Pancreas (tissue), 10 donors: ENCODE measurements around the gene LRRC46. TPM values are rescaled to one million over a fixed set of nuclear protein-coding genes. Genes with fewer than 3 reads are reported as not detected.

ENCODE experiments used
- ATAC-seq, 4 donors: fragments of 200-7000 bp; cut with Tn5 transposase; one replicate each; pipeline versions ENCODE4 v1.8.0 to v1.9.1; 2020; ENCODE audit warnings: mild to moderate bottlenecking in 4 of 4, moderate library complexity in 4 of 4
- DNase-seq, 6 donors: peaks; one replicate each; pipeline ENCODE4 v3.0.0-alpha.2; 2020
- FAIRE-seq: peaks from 2 replicates; lab custom pipeline; 2012; peaks lifted over from hg19 to GRCh38; lab: Jason Lieb, UNC
- H3K27ac ChIP-seq, 4 donors: fragments of 200-600 bp; sonication (generic); 1 replicate in 3 of 4; 2 replicates in 1 of 4; pipeline versions ENCODE4 v1.5.0 to v1.8.0; 2020
- H3K27me3 ChIP-seq, 4 donors: fragments of 200-600 bp; one replicate each; pipeline ENCODE4 v1.8.0; 2021
- H3K36me3 ChIP-seq, 3 donors: fragments of 200-600 bp; sonication (generic) in 1 of 3; one replicate each; pipeline versions ENCODE4 v1.5.0 to v1.8.0; 2020 to 2021
- H3K4me1 ChIP-seq, 3 donors: fragments of 200-600 bp; one replicate each; pipeline ENCODE4 v1.8.0; 2021
- H3K4me3 ChIP-seq, 4 donors: fragments of 200-600 bp; sonication (generic) in 2 of 4; one replicate each; pipeline versions ENCODE4 v1.5.0 to v1.8.0; 2020 to 2021
- H3K9me3 ChIP-seq, 4 donors: fragments of 200-600 bp; one replicate each; pipeline ENCODE4 v1.8.0; 2021
- WGBS, 2 donors: extraction: QIAGEN DNeasy Blood & Tissue Kit; methylation state at CpG; one replicate each; pipeline ENCODE4 v1.1.7; 2013; 5-methylcytosine and 5-hydroxymethylcytosine counted together
- intact Hi-C, 3 donors: fragments of 100-400 bp; cut with DNase I; formaldehyde crosslinking; loops; one replicate each; pipeline versions ENCODE4 v1.11.1 to v1.14.2; 2022
- polyA plus RNA-seq, 2 donors: library from polyadenylated mRNA; stranded (reverse); fragments of 200-250 nt; gene quantifications; one replicate each; pipeline ENCODE4 v1.2.3, GENCODE V29; 2013
- total RNA-seq, 6 donors: library from RNA; stranded (reverse); fragmentation: NEBNext Ultra II Directional in 4 of 6; extraction: Animal tissue kit (Norgen Biotek cat#: 25700) in 4 of 6; gene quantifications; one replicate each; pipeline versions ENCODE4 v1.2.1 to v1.2.4, GENCODE V29; 2021 to 2023
- TF ChIP-seq, protein P1 (sequence below), 4 donors: fragments of 200-600 bp; sonication (generic) in 3 of 4; IDR thresholded peaks; one replicate each; pipeline versions ENCODE4 v1.5.0 to v1.8.0; 2021; ENCODE audit warnings: antibody characterized with exemption in 4 of 4
- donor health status: healthy with polysubstance abuse.
- donor health status: DM: no; HTN: no; CAD: no; lungs with moderate emphysema.
- donor health status: DM: no; HTN: no; CAD: no.
- donor health status: control.
- donor health status: control.
- donor health status: Bipolar disorder and iron deficiency.
- donor health status: DM: yes; HTN: yes; CAD: no.
- donor health status: DM: no; HTN: no; CAD: no.
- donor health status: DM: no; HTN: no; CAD: no.
- donor health status: DM: yes; HTN: yes; CAD: no.

LRRC46 gene
- total and polyA plus RNA-seq, 8 donors = 0.14 to 1.8 (median 0.47) TPM

DNA sequence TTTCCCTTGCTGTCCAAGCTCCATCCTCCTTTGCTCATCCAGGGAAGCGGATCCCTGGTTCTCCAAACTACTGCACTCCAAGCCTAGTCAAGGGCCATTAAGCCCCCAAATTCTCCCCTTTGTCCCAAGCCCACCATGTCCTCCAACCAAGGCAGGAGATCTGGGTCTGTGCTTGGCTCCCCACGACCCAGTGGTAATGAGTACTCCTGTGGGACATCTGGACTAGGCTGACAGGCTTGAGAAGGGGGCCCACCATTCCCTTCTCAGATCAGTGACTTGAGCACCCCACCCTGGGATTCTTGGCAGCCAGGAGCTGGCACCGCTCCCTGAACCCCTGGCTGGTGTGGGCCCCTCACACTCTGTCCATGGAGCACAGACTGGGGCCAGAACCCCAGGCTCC is 27.0 kb upstream of the LRRC46 start:
- WGBS, 2 donors = 73 to 83% methylated on average over 3 of the region's 3 CpGs
- TF ChIP-seq, protein P1, sequence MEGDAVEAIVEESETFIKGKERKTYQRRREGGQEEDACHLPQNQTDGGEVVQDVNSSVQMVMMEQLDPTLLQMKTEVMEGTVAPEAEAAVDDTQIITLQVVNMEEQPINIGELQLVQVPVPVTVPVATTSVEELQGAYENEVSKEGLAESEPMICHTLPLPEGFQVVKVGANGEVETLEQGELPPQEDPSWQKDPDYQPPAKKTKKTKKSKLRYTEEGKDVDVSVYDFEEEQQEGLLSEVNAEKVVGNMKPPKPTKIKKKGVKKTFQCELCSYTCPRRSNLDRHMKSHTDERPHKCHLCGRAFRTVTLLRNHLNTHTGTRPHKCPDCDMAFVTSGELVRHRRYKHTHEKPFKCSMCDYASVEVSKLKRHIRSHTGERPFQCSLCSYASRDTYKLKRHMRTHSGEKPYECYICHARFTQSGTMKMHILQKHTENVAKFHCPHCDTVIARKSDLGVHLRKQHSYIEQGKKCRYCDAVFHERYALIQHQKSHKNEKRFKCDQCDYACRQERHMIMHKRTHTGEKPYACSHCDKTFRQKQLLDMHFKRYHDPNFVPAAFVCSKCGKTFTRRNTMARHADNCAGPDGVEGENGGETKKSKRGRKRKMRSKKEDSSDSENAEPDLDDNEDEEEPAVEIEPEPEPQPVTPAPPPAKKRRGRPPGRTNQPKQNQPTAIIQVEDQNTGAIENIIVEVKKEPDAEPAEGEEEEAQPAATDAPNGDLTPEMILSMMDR (IDR thresholded peaks at IDR 0.05) = no peak
- Histone ChIP-seq H3K9me3 (no peaks in the 10 kb centered on the region), H3K4me3 (no peak overlapping the region), H3K36me3 (peaks cover 0 to 26% (median 11%) of the 10 kb centered on the region in 3 donors), H3K4me1 (peaks cover 10 to 11% (median 10%) of the 10 kb centered on the region in 3 donors), H3K27ac (no peak overlapping the region), H3K27me3 (no peaks in the 10 kb centered on the region)
- no peak for DNase-seq
- intact Hi-C loops = loop anchor here in 1 of 3 donors (10.0 kb wide), 1 partner anchor 110 kb away; the partner anchor contains the start of gene TBKBP1
- FAIRE-seq = no peak
- ATAC-seq = no peak

DNA sequence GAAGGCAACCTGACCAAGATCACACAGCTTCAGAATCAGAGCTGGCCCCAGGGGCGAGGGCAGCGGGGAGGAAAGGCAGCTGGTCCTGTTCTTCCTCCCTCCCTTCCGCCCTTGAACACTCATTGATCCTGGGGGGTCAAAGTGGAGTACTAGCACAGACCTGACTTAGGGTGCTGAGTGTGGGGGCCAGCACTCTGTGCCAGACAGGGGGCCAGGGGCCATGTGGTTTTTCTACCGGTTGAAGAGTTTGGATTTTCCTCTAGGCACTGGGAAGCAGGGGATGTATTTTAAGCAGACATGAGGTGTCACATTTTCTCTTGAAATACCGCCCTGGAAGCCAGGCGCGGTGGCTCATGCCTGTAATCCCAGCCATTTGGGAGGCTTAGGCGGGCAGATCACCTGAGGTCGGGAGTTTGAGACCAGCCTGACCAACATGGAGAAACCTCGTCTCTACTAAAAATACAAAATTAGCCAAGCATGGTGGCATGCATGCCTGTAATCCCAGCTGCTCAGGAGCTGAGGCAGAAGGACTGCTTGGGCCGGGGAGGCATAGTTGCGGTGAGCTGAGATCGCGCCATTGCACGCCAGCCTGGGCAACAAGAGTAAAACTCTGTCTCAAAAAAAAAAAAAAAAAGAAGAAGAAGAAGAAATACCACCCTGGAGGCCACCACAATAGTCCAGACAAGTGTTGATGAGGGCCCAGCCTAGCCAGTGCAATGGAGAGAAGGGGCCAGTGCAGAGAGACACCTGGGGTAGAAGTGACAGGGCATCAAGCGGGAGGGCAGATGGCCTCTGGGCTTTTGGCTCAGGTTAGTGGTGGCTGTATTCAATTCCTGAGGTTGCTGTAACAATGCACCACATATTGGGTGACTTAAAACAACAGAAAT is 25.2 kb upstream of the LRRC46 start:
- FAIRE-seq = no peak
- intact Hi-C loops = loop anchor here in 1 of 3 donors (10.0 kb wide), 1 partner anchor 111 kb away; the partner anchor contains the start of gene TBKBP1

GRCh38 chr17:47806913-47807255 is 24.6 kb upstream of the LRRC46 start:
- ATAC-seq (no peak), FAIRE-seq (no peak), DNase-seq (no peak)
- intact Hi-C loops = loop anchor here in 1 of 3 donors (10.0 kb wide), 1 partner anchor 112 kb away; the partner anchor contains the start of gene TBKBP1
- Histone ChIP-seq H3K4me3 (no peak overlapping the region), H3K36me3 (peaks cover 0 to 26% (median 11%) of the 10 kb centered on the region in 3 donors), H3K27me3 (no peaks in the 10 kb centered on the region), H3K4me1 (peaks cover 28 to 32% (median 30%) of the 10 kb centered on the region in 3 donors), H3K27ac (no peak overlapping the region), H3K9me3 (no peaks in the 10 kb centered on the region)
- WGBS, 2 donors = 86 to 90% methylated on average over 9 of the region's 9 CpGs
- TF ChIP-seq, protein P1 (IDR thresholded peaks at IDR 0.05) = no peak

More for the DNA sequence above, 25.2 kb upstream of the LRRC46 start:
- TF ChIP-seq, protein P1 (IDR thresholded peaks at IDR 0.05) = no peak
- no peak for ATAC-seq
- no peak overlapping the region for H3K4me3 ChIP-seq
- peaks cover 23 to 26% (median 26%) of the 10 kb centered on the region in 3 donors for H3K4me1 ChIP-seq
- H3K36me3 ChIP-seq = peaks cover 0 to 26% (median 11%) of the 10 kb centered on the region in 3 donors
- H3K9me3 ChIP-seq = no peaks in the 10 kb centered on the region
- no peak overlapping the region for H3K27ac ChIP-seq
- 90 to 95% methylated on average over 16 of the region's 16 CpGs for WGBS, 2 donors
- no peaks in the 10 kb centered on the region for H3K27me3 ChIP-seq
- no peak for DNase-seq

DNA sequence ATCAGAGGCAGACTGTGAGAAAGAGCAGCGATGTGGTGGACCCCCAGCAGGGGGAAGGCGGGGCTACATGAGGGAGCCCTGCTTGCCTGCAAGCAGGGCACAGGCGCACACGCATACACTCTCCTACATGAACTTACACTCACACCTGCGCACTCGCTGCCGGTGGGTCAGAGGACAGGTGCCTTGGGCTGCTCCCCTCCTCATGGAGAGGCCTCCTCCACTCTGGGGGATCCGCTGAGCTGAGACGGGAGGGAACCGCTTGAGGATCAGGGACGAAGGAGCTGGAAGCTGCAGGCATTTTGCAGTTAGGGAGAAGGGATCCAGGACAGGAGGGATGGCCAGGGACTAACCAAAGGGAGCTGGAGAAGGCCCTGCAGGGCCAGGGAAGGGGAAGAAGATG is 24.0 kb upstream of the LRRC46 start:
- intact Hi-C loops = loop anchor here in 1 of 3 donors (10.0 kb wide), 1 partner anchor 113 kb away; the partner anchor contains the start of gene TBKBP1
- H3K4me1 ChIP-seq = peaks cover 28 to 36% (median 35%) of the 10 kb centered on the region in 3 donors
- TF ChIP-seq, protein P1 (IDR thresholded peaks at IDR 0.05) = no peak
- ATAC-seq = no peak
- no peaks in the 10 kb centered on the region for H3K27me3 ChIP-seq
- peaks cover 0 to 26% (median 11%) of the 10 kb centered on the region in 3 donors for H3K36me3 ChIP-seq
- no peak overlapping the region for H3K27ac ChIP-seq
- WGBS, 2 donors = 85 to 92% methylated on average over 11 of the region's 11 CpGs
- H3K9me3 ChIP-seq = no peaks in the 10 kb centered on the region
- no peak overlapping the region for H3K4me3 ChIP-seq
- FAIRE-seq = no peak
- DNase-seq = peak in 1 of 6 donors; percentile 11
